HG02759 (cell line): ENCODE measurements around the gene PPFIA1.

Experiments
- ATAC-seq: cut with Tn5 transposase; IDR thresholded peaks from one replicate; pipeline ENCODE4 v1.9.1; 2021; ENCODE audit warnings: mild to moderate bottlenecking, moderate library complexity; ENCODE audit not compliant: unreplicated experiment

PPFIA1 gene

DNA sequence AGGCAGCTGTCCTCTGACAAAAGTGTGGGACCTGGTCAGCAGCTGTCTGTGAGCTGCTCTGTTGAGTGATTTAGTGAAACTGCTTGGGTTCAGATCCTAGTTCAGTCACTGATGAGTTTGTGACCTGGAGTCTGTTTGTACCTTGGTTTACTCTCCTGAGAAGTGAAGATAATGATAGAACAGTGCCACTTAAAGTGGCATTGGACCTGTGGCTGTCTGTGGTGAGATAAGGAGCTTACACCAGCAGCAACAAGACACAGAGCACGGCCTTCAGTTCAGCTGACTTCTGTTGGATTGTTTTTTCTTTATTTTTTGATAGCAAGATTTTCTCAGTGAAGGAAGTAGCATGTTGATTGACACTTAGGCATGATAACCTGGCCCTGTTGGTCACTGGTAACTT, 81.6 kb downstream of the PPFIA1 start:
- ATAC-seq = no peak

DNA sequence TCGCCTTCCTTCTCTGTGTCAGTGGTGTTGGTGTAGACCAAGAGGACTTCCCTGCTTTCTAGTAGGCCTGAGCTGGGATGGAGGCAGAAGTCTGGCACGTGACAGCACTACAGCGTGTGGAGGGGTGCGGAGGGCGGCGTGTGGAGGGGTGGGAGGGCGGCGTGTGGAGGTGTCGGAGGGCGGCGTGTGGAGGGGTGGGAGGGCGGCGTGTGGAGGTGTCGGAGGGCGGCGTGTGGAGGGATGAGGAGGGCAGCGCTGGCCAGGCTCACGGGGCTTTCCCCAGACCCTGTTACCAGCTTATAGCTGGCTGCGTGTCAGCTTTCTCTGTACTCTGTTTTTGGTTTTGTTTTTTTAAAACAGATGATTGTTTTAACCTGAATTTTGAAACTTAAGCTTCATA, 82.1 kb downstream of the PPFIA1 start:
- ATAC-seq = no peak

DNA sequence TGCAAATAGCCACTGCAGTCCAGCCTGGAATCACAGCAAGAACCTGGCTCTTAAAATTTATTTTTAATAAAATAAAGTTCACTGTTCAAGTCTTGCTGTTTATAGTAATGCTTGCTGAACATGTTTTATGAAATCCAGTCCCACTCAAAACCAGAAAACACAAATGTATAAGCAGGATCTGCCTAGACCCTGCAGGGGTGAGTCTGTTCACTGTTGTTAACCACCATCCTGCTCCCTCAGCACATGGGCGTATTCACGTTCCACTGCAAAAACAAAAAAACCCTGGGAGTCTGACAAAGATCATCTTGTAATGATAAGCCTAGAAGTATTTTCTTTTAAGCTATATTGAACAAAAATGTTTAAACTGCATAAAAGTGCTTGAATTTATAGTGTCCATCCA, 82.8 kb downstream of the PPFIA1 start:
- no peak for ATAC-seq

- ATAC-seq = no peak
These were observed 83.5 kb downstream of the PPFIA1 start for GRCh38 chr11:70353900-70354568.

GRCh38 chr11:70354629-70355028, 84.1 kb downstream of the PPFIA1 start:
- no peak for ATAC-seq

DNA sequence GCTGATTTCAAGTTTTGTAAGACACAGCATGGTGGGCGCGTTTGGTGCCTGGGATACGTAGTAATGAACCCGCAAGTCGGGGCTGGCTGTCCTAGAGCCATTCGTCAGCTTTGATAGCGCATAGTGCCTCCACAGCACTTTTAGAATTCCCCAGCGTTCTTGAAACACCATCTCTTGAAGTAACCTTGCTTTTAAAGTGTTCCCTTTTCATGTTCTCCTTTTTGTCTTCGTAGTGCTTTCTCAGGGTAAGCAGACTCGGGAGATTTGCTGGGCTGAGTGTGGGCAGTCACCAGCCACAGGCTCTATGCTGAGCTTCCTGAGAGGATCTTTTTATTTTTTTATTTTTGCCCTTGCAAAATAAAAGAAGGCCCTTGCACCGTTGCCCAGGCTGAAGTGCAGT, 88.3 kb downstream of the PPFIA1 start:
- ATAC-seq = no peak

GRCh38 chr11:70359451-70360205, 89.1 kb downstream of the PPFIA1 start:
- ATAC-seq = no peak

DNA sequence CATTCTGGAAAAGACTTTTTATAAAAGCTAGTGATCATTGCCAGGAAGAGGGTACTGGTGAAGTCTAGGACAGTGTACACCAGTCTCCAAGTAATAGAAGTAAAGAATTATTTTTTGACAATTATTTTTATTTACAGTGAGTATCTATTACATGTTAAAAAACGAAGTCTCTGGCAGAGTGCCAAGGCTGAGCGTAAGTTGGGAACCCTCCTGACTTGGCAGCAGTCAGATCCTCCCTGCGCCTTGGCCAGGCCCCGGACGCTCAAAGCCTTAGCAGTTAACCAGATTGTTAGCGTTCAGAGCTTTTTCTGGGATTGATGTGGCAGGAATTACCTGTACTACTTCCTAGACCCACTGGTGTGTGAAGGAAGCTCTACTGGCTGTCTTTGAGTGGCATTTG, 89.7 kb downstream of the PPFIA1 start:
- no peak for ATAC-seq

DNA sequence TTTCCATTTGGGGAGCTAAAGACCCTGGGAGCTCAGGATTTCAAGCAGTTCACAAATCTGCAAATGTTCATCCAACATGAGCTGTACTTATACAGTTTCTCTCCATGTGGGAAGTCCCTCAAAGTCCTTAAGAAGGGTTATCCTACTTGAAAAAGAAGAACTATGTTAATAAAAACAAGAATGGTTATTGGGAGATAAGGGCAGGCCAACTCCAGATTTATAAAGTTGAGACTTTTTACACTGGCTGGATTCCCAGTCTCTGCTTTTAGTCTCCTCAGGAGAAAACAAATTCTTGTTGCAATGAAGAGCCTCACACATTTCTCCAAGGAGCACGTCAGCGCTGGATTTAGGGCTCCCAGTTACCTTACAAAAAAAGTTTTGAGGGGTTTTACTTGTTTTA, 93.7 kb downstream of the PPFIA1 start:
- ATAC-seq = no peak

- ATAC-seq = no peak
These were observed 94.5 kb downstream of the PPFIA1 start for GRCh38 chr11:70364745-70365543.

DNA sequence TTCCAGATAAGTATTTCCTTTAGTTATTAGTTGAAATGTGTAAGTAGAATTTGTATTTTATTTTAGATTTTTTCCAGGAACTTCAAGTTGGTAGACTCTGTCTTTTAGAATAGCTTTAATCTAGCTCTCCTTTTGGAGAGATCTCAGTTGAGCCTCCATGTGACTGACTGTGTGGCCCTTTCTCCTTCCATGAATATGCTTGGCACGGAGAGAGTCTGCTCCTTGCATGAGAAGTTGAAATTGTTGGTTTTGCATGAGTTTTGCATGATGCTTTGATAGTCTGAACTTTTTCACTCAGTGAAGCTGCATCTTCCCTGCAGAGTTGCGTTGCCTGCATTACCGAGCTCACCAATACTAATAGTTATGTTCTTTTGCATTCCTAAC, 95.0 kb downstream of the PPFIA1 start:
- ATAC-seq = no peak

DNA sequence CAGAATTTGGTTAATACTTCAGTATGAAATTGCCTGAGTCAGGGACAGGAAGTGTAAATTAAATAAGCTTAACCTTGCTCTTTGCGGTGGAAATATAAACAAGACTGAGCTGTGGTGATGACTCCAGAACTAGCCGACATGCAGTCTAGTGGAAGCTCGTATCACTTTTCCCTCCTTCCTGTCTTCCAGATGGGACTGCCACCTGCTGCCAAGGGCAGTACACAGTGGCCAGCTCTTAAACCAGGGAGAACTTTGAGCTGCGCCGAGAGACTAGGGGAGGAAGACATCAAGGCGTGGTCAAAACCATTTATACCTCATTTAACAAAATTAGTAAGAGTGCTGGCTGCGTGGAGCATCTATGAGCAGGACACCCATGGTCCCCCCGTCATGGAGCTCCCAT, 96.6 kb downstream of the PPFIA1 start:
- no peak for ATAC-seq

GRCh38 chr11:70368961-70369360, 98.5 kb downstream of the PPFIA1 start:
- ATAC-seq = no peak

DNA sequence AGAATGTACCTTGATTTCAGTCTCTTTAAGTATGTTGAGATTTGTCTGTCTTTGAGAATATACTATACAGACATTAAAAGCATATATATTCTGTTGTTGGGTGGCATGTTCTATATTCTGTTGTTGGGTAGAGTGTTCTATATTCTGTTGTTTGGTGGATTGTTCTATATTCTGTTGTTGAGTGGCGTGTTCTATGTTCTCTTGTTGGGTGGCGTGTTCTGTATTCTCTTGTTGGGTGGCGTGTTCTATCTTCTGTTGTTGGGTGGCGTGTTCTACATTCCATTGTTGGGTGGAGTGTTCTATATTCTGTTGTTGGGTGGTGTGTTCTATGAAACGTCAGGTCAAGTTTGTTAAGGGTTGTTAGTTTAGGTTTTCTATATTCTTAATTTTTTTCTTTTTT, 100.8 kb downstream of the PPFIA1 start:
- ATAC-seq = no peak

DNA sequence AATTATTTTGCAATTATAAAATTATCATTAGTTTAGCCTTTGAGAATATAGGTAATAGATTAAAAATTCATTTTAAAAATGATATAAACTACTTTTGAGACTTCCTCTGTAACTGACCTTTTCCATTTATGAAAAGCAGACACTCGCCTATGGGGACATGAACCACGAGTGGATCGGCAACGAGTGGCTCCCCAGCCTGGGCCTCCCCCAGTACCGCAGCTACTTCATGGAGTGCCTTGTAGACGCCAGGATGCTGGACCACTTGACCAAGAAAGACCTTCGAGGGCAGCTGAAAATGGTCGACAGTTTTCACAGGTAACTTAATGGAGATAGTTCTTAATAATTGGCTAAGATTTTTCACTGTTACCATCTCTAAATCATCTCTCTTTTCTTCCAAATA, 101.6 kb downstream of the PPFIA1 start:
- no peak for ATAC-seq

- ATAC-seq = no peak
These were observed 106.1 kb downstream of the PPFIA1 start for GRCh38 chr11:70376621-70377020.

GRCh38 chr11:70377645-70378044, 107.2 kb downstream of the PPFIA1 start:
- ATAC-seq = no peak

DNA sequence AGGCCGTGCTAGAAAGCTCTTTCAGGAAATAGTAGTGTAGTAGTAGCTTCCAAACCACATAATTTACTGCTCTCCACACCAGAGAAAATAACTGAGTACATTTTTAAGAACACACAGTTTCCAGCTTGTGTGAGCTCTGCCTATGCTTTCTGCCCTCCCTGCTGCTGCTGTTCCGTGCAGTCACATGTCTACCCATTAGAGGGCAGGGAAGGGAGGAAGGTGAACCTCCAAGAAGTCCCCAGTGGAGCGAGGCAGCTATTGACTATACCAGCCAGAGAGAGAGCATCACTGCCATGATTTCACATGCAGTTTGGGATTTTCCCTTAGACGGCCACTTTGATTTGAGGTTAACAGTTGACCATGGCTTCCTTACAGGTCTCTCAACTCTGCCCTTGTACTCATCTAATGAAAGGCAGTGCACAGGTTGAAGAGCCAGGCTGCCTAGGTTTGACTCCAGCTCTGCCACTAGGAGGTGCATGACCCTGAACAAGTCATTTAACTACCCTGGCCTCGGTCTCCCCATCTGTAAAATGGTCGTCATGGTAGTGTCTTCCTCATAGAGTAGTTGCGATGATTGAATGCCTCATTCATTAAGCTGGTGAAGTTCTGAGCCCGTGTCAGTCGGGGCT, 108.1 kb downstream of the PPFIA1 start:
- no peak for ATAC-seq

DNA sequence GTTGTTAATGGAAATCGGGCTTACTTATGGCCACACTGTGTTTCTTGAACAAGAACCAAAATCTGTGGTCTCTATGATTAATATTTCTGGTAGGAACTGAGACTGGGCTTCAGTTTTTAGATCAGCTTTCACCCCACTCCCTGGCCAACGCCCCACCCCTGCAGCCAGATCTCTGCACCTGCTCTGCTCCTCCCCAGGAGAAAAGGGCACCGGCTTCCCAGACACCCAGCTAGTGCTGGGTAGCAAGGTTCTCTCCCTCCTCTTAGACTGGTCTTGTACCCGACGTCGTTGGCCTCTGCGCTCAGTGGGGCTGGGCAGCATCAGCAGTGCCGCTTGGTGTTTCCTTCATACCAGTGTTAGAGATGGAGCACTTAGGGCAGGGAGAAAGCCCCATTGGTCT, 110.9 kb downstream of the PPFIA1 start:
- ATAC-seq = no peak

GRCh38 chr11:70381872-70382861, 111.7 kb downstream of the PPFIA1 start:
- no peak for ATAC-seq
